Measurements from ENCODE around the gene SMG9. TPM values are rescaled to one million over a fixed set of nuclear protein-coding genes. Genes with fewer than 3 reads are reported as not detected.
"Not testable (repeated sequence)": the region's sequence is repeated elsewhere in the genome, so short reads cannot be mapped to it uniquely, and the experiment has no call there.

The SMG9 gene
- total RNA-seq, 1 experiment from 2014 or later = 14.9 TPM

DNA sequence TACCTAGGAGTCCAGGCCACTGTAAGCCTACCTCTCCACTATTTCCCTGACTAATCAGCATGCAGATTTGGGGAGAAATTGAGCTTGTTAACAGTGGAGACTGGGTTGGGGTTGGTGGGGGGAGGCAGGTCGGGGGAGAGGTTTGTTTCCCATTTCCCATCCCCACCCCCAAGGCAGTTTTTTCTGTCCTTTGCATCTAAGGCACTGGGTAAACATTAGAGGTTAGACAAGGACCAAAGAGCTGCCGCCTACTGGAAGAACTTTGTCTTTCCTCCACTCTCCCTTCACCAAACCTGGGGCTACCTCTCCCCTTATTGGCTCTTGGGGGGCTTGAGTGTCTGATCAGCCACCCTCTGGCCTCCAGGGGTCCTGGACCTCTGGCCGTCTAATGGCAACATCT lies 25.1 kb upstream of the SMG9 start:
- DNase-seq (ENCODE audit: low spot score) = no peak

DNA sequence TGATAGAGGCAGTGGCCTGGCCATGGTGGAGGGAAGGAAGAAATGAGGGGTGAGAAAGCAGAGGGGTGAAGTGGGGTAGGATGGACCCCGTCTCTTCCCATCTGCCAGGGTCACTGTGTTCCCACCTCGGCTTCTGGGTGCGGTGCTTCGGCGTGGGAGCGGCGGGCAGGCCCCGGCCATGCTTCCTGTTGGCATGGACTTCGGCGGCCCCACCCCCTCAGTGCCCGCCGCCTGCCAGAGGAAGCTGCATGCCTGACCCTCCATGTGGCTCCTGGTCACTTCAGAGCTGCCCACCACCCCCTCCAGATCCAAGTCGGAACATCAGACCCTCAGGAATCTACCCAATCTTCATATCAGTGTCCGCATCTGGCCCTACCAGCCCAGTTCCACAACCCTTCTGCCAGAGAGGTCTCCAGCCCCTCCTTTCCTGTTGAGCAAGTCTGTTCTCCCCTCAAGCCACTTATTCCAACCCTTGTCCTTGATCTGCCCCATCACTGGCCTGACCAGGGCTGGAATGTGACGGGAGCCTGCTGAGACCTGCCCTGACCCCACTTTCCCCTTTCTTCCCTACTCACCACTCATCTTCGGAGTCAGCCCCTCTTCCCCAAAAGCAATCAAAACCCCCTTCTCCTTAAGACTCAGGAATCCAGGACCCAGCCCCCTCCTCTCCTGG lies 24.5 kb upstream of the SMG9 start:
- no peak for DNase-seq (ENCODE audit: low spot score)

DNA sequence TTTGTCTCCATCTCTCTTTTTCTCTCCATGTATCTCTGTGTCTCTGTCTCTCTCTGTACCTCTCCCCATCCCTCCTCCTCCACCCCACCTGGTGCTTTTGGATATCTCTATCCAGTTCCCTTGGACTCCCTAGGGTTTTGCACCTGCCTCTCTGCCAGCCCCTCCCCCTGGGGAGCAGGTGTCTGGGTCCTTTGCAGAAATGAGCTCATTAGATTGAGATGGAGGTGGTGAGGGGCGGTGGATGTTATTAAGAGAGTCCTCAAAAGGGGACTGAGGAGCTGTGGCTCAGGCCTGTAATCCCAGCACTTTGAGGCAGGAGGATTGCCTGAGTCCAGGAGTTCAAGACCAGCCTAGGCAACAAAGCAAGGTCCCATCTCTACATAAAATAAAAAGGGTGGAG lies 23.9 kb upstream of the SMG9 start:
- no peak for DNase-seq (ENCODE audit: low spot score)

DNA sequence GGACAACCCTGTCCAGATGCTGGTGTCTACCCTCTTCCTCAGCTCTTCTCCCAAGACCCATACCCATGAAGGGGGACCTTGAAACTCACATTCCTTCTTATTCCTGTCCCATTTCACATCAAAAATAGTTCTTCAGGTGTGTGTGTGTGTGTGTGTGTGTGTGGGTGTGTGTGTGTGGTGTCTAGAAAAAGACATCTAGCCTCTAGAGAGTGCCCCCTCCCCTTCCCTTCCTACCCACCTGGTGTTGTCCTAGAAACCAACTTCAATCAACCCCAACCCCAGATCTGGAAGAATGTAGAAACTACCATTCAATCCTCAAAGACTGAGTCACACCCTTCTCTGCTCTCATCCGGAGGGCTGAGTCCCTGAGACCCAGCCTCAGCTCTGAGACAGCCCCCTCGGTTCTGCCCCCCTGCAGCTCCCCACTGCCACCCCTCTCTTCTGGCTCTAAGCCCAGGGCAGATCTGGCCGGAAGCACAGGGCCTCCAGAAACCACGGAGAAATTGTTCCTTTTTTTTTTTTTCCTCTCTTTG lies 22.5 kb upstream of the SMG9 start:
- DNase-seq (ENCODE audit: low spot score) = peak; percentile 65

DNA sequence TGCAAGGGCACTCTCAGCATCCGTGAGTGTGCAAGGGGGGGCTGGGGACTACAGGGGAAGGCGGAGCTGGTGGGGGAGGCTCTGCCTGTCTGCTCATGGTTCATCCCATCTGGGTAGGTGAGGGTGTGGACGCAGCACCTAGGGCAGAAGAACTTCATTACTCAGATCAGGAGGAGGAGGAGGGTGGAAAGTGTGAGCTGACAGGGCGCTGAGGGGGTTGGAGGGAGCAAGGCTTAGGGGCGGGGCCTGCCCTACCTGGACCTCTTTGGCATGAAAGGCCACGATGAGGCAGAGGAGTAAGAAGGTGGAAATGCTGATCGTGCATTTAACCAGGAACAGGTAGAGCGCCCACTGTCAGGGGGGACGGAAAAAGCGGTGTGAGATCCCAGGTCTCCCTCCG lies 21.5 kb upstream of the SMG9 start:
- no peak for DNase-seq (ENCODE audit: low spot score)

- DNase-seq (ENCODE audit: low spot score) = no peak
Observed at GRCh38 chr19:43775299-43775890, 20.6 kb upstream of the SMG9 start.

DNA sequence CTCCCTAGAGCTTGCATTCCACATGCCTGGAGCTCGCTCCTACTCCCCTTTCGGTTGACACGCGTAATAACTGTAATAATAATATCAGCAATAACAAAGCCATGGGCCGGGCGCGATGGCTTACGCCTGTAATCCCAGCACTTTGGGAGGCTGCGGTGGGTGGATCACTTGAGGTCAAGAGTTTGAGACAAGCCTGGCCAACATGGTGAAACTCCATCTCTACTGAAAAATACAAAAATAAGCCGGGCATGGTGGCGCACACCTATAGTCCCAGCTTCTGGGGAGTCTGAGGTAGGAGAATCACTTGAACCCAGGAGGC lies 20.1 kb upstream of the SMG9 start:
- not testable (repeated sequence) for DNase-seq (ENCODE audit: low spot score)

DNA sequence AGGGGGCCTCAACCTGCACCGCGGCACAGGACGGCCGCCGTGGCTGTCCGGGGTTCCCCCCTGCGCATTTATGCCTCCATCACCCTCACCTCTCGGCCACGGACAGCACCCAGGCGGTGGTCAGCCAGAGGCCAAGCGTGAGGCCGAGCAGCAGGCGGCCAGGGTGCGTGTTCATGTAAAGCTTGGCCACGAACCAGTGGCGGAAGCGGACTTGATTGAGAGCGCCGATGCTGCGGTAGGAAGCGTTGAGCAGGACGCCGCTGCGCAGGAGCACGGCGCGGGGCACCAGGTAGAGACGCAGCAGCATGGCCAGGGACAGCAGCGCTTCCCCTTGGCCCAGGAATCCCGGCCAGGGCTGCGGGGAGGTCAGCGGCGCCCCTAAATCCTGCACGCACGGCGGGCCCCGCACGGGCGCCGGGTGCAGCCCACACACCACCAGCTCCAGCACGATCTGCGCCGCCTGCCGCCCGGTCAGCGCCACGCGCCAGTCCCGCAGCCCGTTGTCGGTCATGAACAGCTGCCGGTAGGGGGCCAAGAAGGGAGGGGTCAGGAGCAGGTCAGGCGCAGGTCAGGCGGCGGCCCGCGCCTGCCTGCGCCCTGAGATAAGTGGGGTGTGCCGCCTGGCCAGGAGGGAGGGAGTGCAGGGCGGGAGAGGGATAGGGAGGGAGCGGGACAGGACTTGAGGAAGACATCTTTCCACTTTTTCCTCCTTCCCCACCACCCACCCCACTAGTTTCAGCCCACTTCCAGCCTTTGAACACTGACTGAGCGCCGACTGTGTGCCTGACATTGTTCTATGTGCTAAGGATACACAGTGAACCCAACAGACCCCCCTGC lies 19.6 kb upstream of the SMG9 start:
- no peak for DNase-seq (ENCODE audit: low spot score)

DNA sequence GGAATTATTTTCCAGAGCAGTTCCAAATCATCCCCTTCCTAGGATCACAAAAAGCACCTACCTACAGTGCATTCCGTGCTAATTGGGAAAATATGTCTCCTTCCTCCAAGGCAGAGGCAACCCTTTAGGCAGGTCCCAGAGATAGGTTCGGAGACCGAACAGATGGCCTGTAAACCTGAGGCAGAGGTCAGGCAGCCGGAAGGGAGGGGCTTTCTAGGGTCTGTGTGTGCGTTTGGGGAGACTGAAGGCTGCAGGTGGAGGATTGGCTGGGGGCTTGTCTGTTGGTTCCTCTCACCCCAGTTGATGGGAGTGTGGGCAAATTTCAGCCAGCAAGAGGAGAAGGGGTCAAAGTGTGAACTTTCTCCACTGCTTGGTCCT lies 19.0 kb upstream of the SMG9 start:
- DNase-seq (ENCODE audit: low spot score) = no peak

GRCh38 chr19:43769256-43769655 lies 14.5 kb upstream of the SMG9 start:
- DNase-seq (ENCODE audit: low spot score) = no peak

GRCh38 chr19:43768273-43769050 lies 13.7 kb upstream of the SMG9 start:
- DNase-seq (ENCODE audit: low spot score) = no peak

- no peak for DNase-seq (ENCODE audit: low spot score)
Observed at GRCh38 chr19:43767818-43768217, 13.1 kb upstream of the SMG9 start.

DNA sequence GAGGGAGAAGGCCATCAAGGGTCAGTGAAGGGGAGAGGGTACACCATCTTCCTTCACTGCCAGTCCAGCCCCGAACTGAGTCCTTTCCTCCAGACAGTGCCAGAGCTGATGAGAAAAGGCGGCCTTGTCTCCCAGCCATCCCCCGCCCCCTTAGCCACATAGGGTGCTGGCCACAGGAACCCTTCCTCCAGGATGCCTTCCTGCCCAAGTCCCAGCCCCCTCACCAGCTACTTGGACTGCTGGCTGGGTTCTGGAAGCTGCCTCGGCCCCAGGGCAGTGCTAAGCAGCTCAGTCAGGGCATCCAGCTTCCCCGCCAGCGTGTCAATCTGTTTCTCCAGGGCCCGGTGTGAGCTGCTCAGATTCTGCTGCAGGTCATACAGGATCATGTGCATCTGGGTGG lies 12.6 kb upstream of the SMG9 start:
- no peak for DNase-seq (ENCODE audit: low spot score)

- DNase-seq (ENCODE audit: low spot score) = no peak
Observed at GRCh38 chr19:43766755-43767043, 11.9 kb upstream of the SMG9 start.

DNA sequence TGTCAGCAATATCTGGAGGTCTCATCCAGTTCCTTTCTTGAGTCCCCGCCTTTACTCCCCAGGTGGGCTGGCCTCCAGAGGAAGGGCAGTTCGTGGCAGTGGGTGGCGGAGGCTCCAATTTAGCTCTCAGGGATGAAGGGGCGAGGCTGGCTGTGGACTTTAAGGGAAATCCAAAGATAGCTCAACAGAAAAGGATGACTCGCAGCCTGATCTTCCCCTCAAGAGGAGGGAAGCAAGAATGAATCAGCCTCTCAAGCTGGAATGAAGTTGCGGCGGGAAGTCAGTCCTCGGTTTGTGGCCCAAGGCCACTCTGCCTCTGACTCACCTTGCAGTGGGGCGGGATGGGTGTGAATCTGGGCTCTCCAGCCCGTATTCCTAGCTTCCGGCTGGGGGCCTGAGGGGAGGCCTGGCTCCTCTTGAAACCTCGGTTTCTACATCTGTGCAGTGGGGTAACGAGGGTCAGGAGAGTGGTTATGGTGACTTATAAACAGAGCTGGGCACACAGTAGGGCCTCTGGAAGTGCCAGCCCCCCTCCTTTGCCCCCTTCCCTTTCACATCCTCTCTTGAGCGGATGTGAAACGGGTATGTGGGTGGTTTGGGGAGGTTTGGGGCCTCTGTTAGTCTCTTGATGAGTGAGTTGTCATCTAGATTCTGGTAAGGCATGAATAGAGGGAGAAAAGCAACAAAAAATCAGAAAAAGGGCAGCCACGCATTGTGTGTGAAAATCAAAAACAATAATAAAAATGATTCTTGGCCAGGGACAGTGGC lies 10.5 kb upstream of the SMG9 start:
- DNase-seq (ENCODE audit: low spot score) = peak; percentile 96

GRCh38 chr19:43764684-43765083 lies 9.9 kb upstream of the SMG9 start:
- DNase-seq (ENCODE audit: low spot score) = not testable (repeated sequence)

DNA sequence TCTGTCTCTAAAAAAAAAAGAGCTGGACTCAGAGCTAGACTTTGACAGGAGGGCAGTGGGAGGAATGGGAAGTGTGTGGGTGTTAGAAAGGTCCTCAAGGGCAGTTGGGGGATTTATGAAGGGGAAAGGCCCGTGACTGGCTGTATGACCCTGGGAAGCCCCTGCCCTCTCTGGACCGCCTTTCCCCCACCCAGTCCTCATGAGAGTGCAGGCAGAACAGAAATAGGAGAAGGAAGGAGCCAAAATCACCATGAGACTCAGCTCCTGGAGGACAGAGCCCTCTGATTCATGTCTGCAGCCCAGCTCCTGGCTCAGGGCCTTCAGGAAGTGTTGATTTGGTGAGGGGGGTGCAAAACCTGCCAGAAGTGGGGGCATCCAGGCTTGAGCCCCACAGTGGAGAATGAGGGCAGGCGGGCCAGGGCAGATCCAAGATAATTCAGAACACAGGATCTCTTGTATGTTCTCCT lies 8.7 kb upstream of the SMG9 start:
- no peak for DNase-seq (ENCODE audit: low spot score)

- no peak for DNase-seq (ENCODE audit: low spot score)
Observed at GRCh38 chr19:43762814-43763213, 8.1 kb upstream of the SMG9 start.

- DNase-seq (ENCODE audit: low spot score) = no peak
Observed at GRCh38 chr19:43760941-43761340, 6.2 kb upstream of the SMG9 start.

DNA sequence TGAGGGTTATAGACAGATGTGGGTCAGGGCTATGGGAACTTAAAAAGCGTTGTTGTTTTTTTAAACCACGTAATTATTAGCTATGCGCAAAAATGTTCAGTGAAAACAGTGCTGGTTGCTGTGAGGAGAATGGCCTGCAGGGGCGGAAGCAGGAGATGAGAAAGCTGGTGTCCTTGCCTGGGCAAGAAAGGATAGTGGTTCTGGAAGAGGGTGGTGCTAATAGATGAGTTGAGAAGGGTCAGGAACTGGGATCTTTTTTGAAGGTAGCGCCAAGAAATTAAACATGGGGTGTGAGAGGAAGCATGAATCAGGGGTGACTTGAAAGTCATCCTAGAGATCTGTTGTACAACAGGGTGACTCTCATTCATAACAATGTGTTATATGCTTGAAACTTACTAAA lies 4.8 kb upstream of the SMG9 start:
- DNase-seq (ENCODE audit: low spot score) = peak; percentile 54

GRCh38 chr19:43755256-43755801 lies 567 bp upstream of the SMG9 start:
- no peak for DNase-seq (ENCODE audit: low spot score)

DNA sequence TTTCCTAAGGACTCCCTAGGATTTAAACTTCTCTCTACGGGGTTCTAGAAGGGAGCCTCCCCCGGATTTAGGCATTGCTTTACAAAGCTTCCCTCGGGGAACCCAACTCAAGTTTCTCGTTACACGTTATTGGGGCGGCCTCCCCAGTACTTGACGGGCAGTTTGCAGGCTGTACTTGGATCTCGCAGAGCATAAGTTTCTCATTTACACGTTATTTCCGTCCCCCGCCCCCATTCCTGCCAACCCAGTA lies 584 bp downstream of the SMG9 start:
- no peak for DNase-seq (ENCODE audit: low spot score)

Data from H4 (cell line).